ENCODE results near the gene CRIM1. TPM values are rescaled to one million over a fixed set of nuclear protein-coding genes. Genes with fewer than 3 reads are reported as not detected.

Gene CRIM1
- total RNA-seq, 1 experiment from 2014 or later = 46.5 TPM

DNA sequence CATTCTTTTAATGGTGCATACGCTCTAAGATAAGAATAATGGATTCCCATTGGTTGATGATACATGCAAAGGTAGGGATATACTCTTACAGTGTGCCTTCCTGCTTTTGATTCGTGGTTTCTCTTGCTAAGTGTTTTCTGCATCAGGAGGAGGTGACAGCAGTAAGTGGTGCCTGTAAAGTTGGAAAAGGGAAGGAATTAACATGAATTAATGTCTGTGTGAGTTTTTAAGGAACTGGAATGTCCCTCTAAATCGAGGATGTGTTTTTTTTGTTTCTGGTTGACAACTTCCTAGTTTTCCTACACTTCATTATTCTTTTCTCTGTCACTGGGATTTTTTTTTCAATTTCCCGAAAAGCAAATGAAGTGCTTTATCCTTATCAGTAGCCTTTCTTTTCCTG lies 54.4 kb downstream of the CRIM1 start:
- CTCF ChIA-PET = no interaction called here
- no peaks in the 10 kb centered on the region for H3K9me3 ChIP-seq (ENCODE audit: low read depth, low read length, poor library complexity, severe bottlenecking)

DNA sequence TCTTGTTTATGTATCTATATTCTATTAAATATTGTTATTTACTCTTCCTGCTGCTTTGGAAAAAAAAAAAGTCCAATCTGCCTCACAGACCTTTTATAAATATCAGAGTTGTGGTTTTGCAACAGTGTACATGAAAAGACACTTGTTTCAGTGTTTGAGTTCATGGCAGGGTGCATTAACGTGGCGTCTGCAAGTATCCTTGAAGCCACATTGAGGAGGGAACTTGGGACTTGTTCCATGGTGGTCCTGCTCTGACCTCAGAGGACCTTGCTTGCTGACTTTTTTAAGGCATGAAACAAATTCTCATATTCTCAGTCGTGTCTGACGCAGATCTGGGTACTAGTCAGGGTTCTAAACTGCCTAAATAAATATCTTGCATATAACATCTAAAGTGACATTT lies 55.1 kb downstream of the CRIM1 start:
- DNase-seq (ENCODE audit: low spot score) = no peak
- Histone ChIP-seq H3K4me1 (ENCODE audit: insufficient read depth, low read length, poor library complexity, severe bottlenecking) (peaks cover 33% of the 10 kb centered on the region), H3K27me3 (replicated peaks; ENCODE audit: insufficient read depth, low read depth, low read length, poor library complexity) (no peaks in the 10 kb centered on the region), H3K36me3 (ENCODE audit: insufficient read depth, low read length, poor library complexity, severe bottlenecking) (no peaks in the 10 kb centered on the region), H3K9me3 (ENCODE audit: low read depth, low read length, poor library complexity, severe bottlenecking) (no peaks in the 10 kb centered on the region), H3K27ac (ENCODE audit: low read depth, low read length, poor library complexity, severe bottlenecking) (no peak overlapping the region), H3K4me3 (ENCODE audit: low read depth, low read length, poor library complexity, severe bottlenecking) (no peak overlapping the region)
- BruUV-seq (replicated peaks) = no TSS peak
- intact Hi-C loops (cut with micrococcal nuclease; ENCODE audit: unreplicated experiment) = no loop called here
- ChIA-PET POLR2A (ENCODE audit: low non-redundant PET) (no interaction called here), CTCF (no interaction called here)
- TF ChIP-seq, protein P1, sequence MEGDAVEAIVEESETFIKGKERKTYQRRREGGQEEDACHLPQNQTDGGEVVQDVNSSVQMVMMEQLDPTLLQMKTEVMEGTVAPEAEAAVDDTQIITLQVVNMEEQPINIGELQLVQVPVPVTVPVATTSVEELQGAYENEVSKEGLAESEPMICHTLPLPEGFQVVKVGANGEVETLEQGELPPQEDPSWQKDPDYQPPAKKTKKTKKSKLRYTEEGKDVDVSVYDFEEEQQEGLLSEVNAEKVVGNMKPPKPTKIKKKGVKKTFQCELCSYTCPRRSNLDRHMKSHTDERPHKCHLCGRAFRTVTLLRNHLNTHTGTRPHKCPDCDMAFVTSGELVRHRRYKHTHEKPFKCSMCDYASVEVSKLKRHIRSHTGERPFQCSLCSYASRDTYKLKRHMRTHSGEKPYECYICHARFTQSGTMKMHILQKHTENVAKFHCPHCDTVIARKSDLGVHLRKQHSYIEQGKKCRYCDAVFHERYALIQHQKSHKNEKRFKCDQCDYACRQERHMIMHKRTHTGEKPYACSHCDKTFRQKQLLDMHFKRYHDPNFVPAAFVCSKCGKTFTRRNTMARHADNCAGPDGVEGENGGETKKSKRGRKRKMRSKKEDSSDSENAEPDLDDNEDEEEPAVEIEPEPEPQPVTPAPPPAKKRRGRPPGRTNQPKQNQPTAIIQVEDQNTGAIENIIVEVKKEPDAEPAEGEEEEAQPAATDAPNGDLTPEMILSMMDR (conservative IDR thresholded peaks at IDR 0.05; ENCODE audit: low read depth, low read length) = no peak
- no peak for TF ChIP-seq EZH2 (IDR thresholded peaks at IDR 0.05; ENCODE audit: borderline replicate concordance, low read depth, low read length, poor library complexity, severe bottlenecking)

More for the DNA sequence above, 54.4 kb downstream of the CRIM1 start:
- Histone ChIP-seq H3K36me3 (ENCODE audit: insufficient read depth, low read length, poor library complexity, severe bottlenecking) (no peaks in the 10 kb centered on the region), H3K4me3 (ENCODE audit: low read depth, low read length, poor library complexity, severe bottlenecking) (no peak overlapping the region), H3K4me1 (ENCODE audit: insufficient read depth, low read length, poor library complexity, severe bottlenecking) (peaks cover 41% of the 10 kb centered on the region), H3K27ac (ENCODE audit: low read depth, low read length, poor library complexity, severe bottlenecking) (no peak overlapping the region), H3K27me3 (replicated peaks; ENCODE audit: insufficient read depth, low read depth, low read length, poor library complexity) (no peaks in the 10 kb centered on the region)
- no TSS peak for BruUV-seq (replicated peaks)
- POLR2A ChIA-PET (ENCODE audit: low non-redundant PET) = no interaction called here
- DNase-seq (ENCODE audit: low spot score) = no peak
- intact Hi-C loops (cut with micrococcal nuclease; ENCODE audit: unreplicated experiment) = no loop called here
- TF ChIP-seq, protein P1 (conservative IDR thresholded peaks at IDR 0.05; ENCODE audit: low read depth, low read length) = no peak
- TF ChIP-seq EZH2 (IDR thresholded peaks at IDR 0.05; ENCODE audit: borderline replicate concordance, low read depth, low read length, poor library complexity, severe bottlenecking) = no peak

DNA sequence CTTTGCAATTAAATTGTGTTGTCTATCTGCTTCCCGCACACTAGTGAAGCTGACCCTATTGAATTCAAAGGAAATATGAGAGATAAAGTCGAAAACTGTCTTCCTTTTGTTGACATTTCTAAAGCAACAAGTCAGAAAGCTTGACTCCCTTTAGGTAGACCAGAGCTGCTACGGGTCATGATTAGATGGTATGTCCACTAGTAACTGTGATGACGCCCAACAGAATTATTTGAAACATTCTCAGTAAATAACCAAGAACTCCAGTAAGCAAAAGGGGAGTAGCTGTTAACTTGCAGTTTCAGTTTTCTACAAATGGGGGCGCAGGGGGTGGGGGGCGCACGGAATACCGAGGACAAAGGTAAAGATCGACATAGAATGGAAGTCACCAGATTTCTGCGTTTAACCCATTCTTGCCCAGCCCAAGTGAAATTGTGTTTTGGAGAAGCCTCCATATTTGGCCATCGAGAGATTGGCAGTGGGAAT lies 56.4 kb downstream of the CRIM1 start:
- H3K9me3 ChIP-seq (ENCODE audit: low read depth, low read length, poor library complexity, severe bottlenecking) = no peaks in the 10 kb centered on the region
- BruUV-seq (replicated peaks) = no TSS peak
- H3K27ac ChIP-seq (ENCODE audit: low read depth, low read length, poor library complexity, severe bottlenecking) = no peak overlapping the region
- intact Hi-C loops (cut with micrococcal nuclease; ENCODE audit: unreplicated experiment) = no loop called here
- peaks cover 36% of the 10 kb centered on the region for H3K4me1 ChIP-seq (ENCODE audit: insufficient read depth, low read length, poor library complexity, severe bottlenecking)
- H3K36me3 ChIP-seq (ENCODE audit: insufficient read depth, low read length, poor library complexity, severe bottlenecking) = no peaks in the 10 kb centered on the region
- DNase-seq (ENCODE audit: low spot score) = no peak
- CTCF ChIA-PET = no interaction called here
- no peak overlapping the region for H3K4me3 ChIP-seq (ENCODE audit: low read depth, low read length, poor library complexity, severe bottlenecking)
- POLR2A ChIA-PET (ENCODE audit: low non-redundant PET) = no interaction called here
- H3K27me3 ChIP-seq (replicated peaks; ENCODE audit: insufficient read depth, low read depth, low read length, poor library complexity) = no peaks in the 10 kb centered on the region
- TF ChIP-seq, protein P1 (conservative IDR thresholded peaks at IDR 0.05; ENCODE audit: low read depth, low read length) = no peak
- no peak for TF ChIP-seq EZH2 (IDR thresholded peaks at IDR 0.05; ENCODE audit: borderline replicate concordance, low read depth, low read length, poor library complexity, severe bottlenecking)

All from A673 (cell line).